K562 (cell line): ENCODE results near the gene KLHL29. TPM values are rescaled to one million over a fixed set of nuclear protein-coding genes. Genes with fewer than 3 reads are reported as not detected.

Source experiments
- ATAC-seq: fragments of 200-7000 bp; cut with Tn5 transposase; 3 replicates; pipeline ENCODE4 v1.9.1; 2020; ENCODE audit warnings: moderate library complexity
- BruUV-seq: library from RNA; stranded (reverse); fragments of 400-500 nt; replicated peaks from 2 replicates; lab custom pipeline; 2021; lab: Mats Ljungman, UMichigan
- CTCF ChIA-PET: fragments of 300-600 bp; formaldehyde crosslinking; extraction: SDS; loops from one replicate; lab custom pipeline; 2021; ENCODE audit warnings: low intra/inter-chr PET ratio; lab: Yijun Ruan, JAX
- POLR2A ChIA-PET: fragments of 300-600, 350-650 bp; sonication (Branson Sonifier 250); formaldehyde crosslinking; extraction: SDS; loops from one replicate; lab custom pipeline; 2021; ENCODE audit warnings: antibody characterized with exemption, inconsistent platforms; lab: Yijun Ruan, JAX
- DNase-seq, 4 experiments: peaks; one replicate each; pipeline versions ENCODE4 v3.0.0 to v3.0.0-alpha.2; 2011 to 2018; ENCODE audit warnings: low spot score in 3 of 4, mixed read lengths in 3 of 4; ENCODE audit errors: extremely low read depth in 1 of 4
- FAIRE-seq: peaks from 2 replicates; lab custom pipeline; 2011; peaks lifted over from hg19 to GRCh38; lab: Jason Lieb, UNC
- H2AFZ ChIP-seq: 2 replicates; pipeline ENCODE4 v1.6.0; 2011; ENCODE audit warnings: low read depth, low read length, control low read depth, inconsistent platforms
- H3K27ac ChIP-seq: fragments of 200-600 bp; 3 replicates; pipeline ENCODE4 v1.8.0; 2011; ENCODE audit warnings: low read depth, mild to moderate bottlenecking, control low read depth, inconsistent platforms, low read length, moderate library complexity, mixed read lengths; ENCODE audit errors: extremely low read depth
- H3K27me3 ChIP-seq, 2 experiments: fragments of 300-600 bp in 1 of 2; 2 replicates in 1 of 2; 3 replicates in 1 of 2; pipeline versions ENCODE4 v1.6.0 to v1.8.0; 2011; ENCODE audit warnings: inconsistent platforms in 2 of 2, low read length in 2 of 2, mild to moderate bottlenecking in 1 of 2, mixed read lengths in 1 of 2, moderate library complexity in 1 of 2; ENCODE audit not compliant: control insufficient read depth in 2 of 2, insufficient read depth in 2 of 2
- H3K36me3 ChIP-seq: fragments of 300-600 bp; 3 replicates; pipeline ENCODE4 v1.8.0; 2011; ENCODE audit warnings: mild to moderate bottlenecking, low read length, inconsistent platforms; ENCODE audit not compliant: control insufficient read depth, insufficient read depth
- H3K4me1 ChIP-seq, 2 experiments: fragments of 200-600 bp in 1 of 2; replicated peaks in 1 of 2; 2 replicates in 1 of 2; 3 replicates in 1 of 2; pipeline versions ENCODE4 v1.5.1 to v1.8.0; 2011; ENCODE audit warnings: inconsistent platforms in 2 of 2, low read length in 2 of 2, mild to moderate bottlenecking in 1 of 2, mixed read lengths in 1 of 2, moderate library complexity in 1 of 2; ENCODE audit not compliant: control insufficient read depth in 2 of 2, insufficient read depth in 2 of 2
- H3K4me2 ChIP-seq: 2 replicates; pipeline ENCODE4 v1.6.1; 2011; ENCODE audit warnings: low read length, control low read depth, inconsistent platforms, mixed read lengths; ENCODE audit not compliant: insufficient read depth
- H3K4me3 ChIP-seq: fragments of 200-600 bp; sonication (generic), shearing (Covaris generic); 2 replicates; pipeline ENCODE4 v1.5.1; 2016; ENCODE audit warnings: control low read depth, inconsistent platforms
- H3K79me2 ChIP-seq: fragments of 200-600 bp; 3 replicates; pipeline ENCODE4 v1.8.0; 2011; ENCODE audit warnings: low read length, inconsistent platforms; ENCODE audit not compliant: control insufficient read depth, insufficient read depth
- H3K9ac ChIP-seq, 2 experiments: 2 replicates each; pipeline versions ENCODE4 v1.6.0 to v1.6.1; 2011; ENCODE audit warnings: low read depth in 2 of 2, low read length in 2 of 2, control low read depth in 1 of 2, inconsistent platforms in 1 of 2, mild to moderate bottlenecking in 1 of 2, mixed read lengths in 1 of 2; ENCODE audit not compliant: insufficient read depth in 1 of 2
- H3K9me1 ChIP-seq: one replicate; pipeline ENCODE4 v1.6.0; 2011; ENCODE audit warnings: inconsistent platforms, mild to moderate bottlenecking, low read length, moderate library complexity; ENCODE audit not compliant: control insufficient read depth, insufficient read depth
- H3K9me3 ChIP-seq: replicated peaks from 2 replicates; pipeline ENCODE4 v1.5.1; 2011; ENCODE audit warnings: low read depth, low read length, inconsistent platforms; ENCODE audit not compliant: control insufficient read depth, insufficient read depth
- H4K20me1 ChIP-seq: replicated peaks from 2 replicates; pipeline ENCODE4 v1.6.1; 2011; ENCODE audit warnings: low read length, inconsistent platforms, mixed read lengths; ENCODE audit not compliant: control insufficient read depth, insufficient read depth
- ARID1B ChIP-seq: fragments of 450-650 bp; IDR thresholded peaks from 2 replicates; pipeline ENCODE4 v1.6.1; 2016; ENCODE audit warnings: antibody characterized with exemption, mild to moderate bottlenecking, inconsistent platforms
- CBFA2T3 ChIP-seq: fragments of 450-650 bp; IDR thresholded peaks from 2 replicates; pipeline ENCODE4 v1.6.1; 2017
- GTF2E2 ChIP-seq: fragments of 200-800 bp; sonication (Bioruptor generic); IDR thresholded peaks from 2 replicates; pipeline ENCODE4 v1.6.1; 2016; ENCODE audit warnings: missing genetic modification characterization, missing compliant biosample characterization
- KDM1A ChIP-seq, 2 experiments: fragments of 450-650 bp; IDR thresholded peaks; 2 replicates each; pipeline ENCODE4 v1.6.1; 2016; ENCODE audit warnings: mild to moderate bottlenecking in 2 of 2
- MTA1 ChIP-seq: fragments of 450-650 bp; IDR thresholded peaks from 2 replicates; pipeline ENCODE4 v1.6.1; 2017; ENCODE audit warnings: borderline replicate concordance
- PTBP1 ChIP-seq: fragments of 200-400 bp; formaldehyde crosslinking; IDR thresholded peaks from 2 replicates; pipeline ENCODE4 v1.6.1; 2017; ENCODE audit warnings: low read depth, low read length
- STAT6 ChIP-seq: sonication (generic); formaldehyde crosslinking; IDR thresholded peaks from 2 replicates; pipeline ENCODE4 v1.8.1; 2023; ENCODE audit warnings: mild to moderate bottlenecking, missing genetic modification reagents
- TAL1 ChIP-seq: fragments of 450-650 bp; IDR thresholded peaks from 2 replicates; pipeline ENCODE4 v1.6.1; 2016; ENCODE audit warnings: mild to moderate bottlenecking
- THRB ChIP-seq: fragments of 450-650 bp; formaldehyde crosslinking; conservative IDR thresholded peaks from 2 replicates; pipeline ENCODE4 v1.4.0; 2022; ENCODE audit warnings: mild to moderate bottlenecking, missing genetic modification characterization
- U2AF2 ChIP-seq: fragments of 200-400 bp; formaldehyde crosslinking; optimal IDR thresholded peaks from 2 replicates; pipeline ENCODE3; 2017; ENCODE audit warnings: low read depth, mild to moderate bottlenecking, low read length
- USF1 ChIP-seq: sonication (generic); formaldehyde crosslinking; IDR thresholded peaks from 2 replicates; pipeline ENCODE4 v1.9.0; 2022; ENCODE audit warnings: mild to moderate bottlenecking, missing genetic modification reagents
- ZBTB33 ChIP-seq: sonication (generic); formaldehyde crosslinking; IDR thresholded peaks from 2 replicates; pipeline ENCODE4 v1.8.1; 2023; ENCODE audit warnings: mild to moderate bottlenecking, missing genetic modification reagents
- ZFP91 ChIP-seq: sonication (generic); formaldehyde crosslinking; IDR thresholded peaks from 2 replicates; pipeline ENCODE4 v1.8.0; 2022; ENCODE audit warnings: mild to moderate bottlenecking, missing genetic modification reagents
- ZNF311 ChIP-seq: fragments of 250-450 bp; sonication (Bioruptor Pico); IDR thresholded peaks from 2 replicates; pipeline ENCODE4 v1.4.0; 2020; ENCODE audit warnings: mild to moderate bottlenecking, moderate library complexity
- WGBS: fragments of 100-300 bp; shearing (Covaris generic); methylation state at CpG from one replicate; pipeline ENCODE4 v1.1.6; 2016; ENCODE audit warnings: low coverage, mixed read lengths; ENCODE audit not compliant: insufficient coverage; ENCODE audit errors: missing lambda C conversion rate; 5-methylcytosine and 5-hydroxymethylcytosine counted together
- in situ Hi-C: fragments of 300-500 bp; cut with MboI; formaldehyde crosslinking; loops from 4 replicates; pipeline ENCODE4 v1.15.0; 2018; ENCODE audit warnings: inconsistent platforms, mixed read lengths
- intact Hi-C: fragments of 100-400 bp; cut with micrococcal nuclease; formaldehyde crosslinking; loops from 2 replicates; pipeline ENCODE4 v1.14.2; 2022
- polyA plus RNA-seq, 8 experiments: library from polyadenylated mRNA; depleted of rRNA in 4 of 8; stranded (reverse) in 5 of 8; unstranded in 3 of 8; fragments of >200 nt; fragmentation: Nextera tagmentation in 2 of 8; fragmentation: Illumina TruSeq in 1 of 8; extraction: Ambion mirVana in 2 of 8; extraction: Trizol in 1 of 8; gene quantifications; 2 replicates each; pipeline versions ENCODE4 v1.2.1 to v1.2.3, GENCODE V29; 2011 to 2014; ENCODE audit warnings: inconsistent platforms in 1 of 8, missing spikeins in 1 of 8
- total RNA-seq, 7 experiments: library from RNA; depleted of rRNA in 6 of 7; stranded (reverse); fragments of >200 nt in 6 of 7; fragmentation: Illumina TruSeq in 2 of 7; extraction: Trizol in 2 of 7; gene quantifications; 2 replicates each; pipeline versions ENCODE4 v1.2.1 to v1.2.3, GENCODE V29; 2011 to 2021; ENCODE audit warnings: low replicate concordance in 1 of 7

KLHL29 gene
- total and polyA plus RNA-seq, 9 of the 15 experiments (the other 6 are each of a cell fraction or from before 2014, with no cell fraction given) = 0.03 to 0.31 (median 0.08) TPM; not detected in 1

GRCh38 chr2:23690421-23691105 is 305.6 kb downstream of the KLHL29 start:
- no TSS peak for BruUV-seq
- Histone ChIP-seq H3K4me1 (peaks cover 0 to 23% of the 10 kb centered on the region in 2 experiments; a peak in 2 of 5 replicates), H3K9me1 (peaks cover 5% of the 10 kb centered on the region), H2AFZ (no peak overlapping the region), H3K4me2 (no peak overlapping the region), H3K79me2 (no peaks in the 10 kb centered on the region), H3K27ac (no peak overlapping the region), H3K36me3 (no peaks in the 10 kb centered on the region), H3K9ac (no peak overlapping the region), H3K27me3 (peaks cover 5 to 55% of the 10 kb centered on the region in 2 experiments; a peak in 4 of 5 replicates), H4K20me1 (peaks cover 14% of the 10 kb centered on the region; the same call in 1 of the 2 replicates), H3K9me3 (no peaks in the 10 kb centered on the region), H3K4me3 (no peak overlapping the region)
- ATAC-seq = peak; percentile 43
- WGBS = 39% methylated on average over 31 of the region's 31 CpGs
- ChIA-PET POLR2A (no interaction called here), CTCF (no interaction called here)
- intact Hi-C loops = no loop called here
- DNase-seq = peak; percentile 27 to 49 (median 38)
- in situ Hi-C loops = no loop called here
- FAIRE-seq = no peak
- TF ChIP-seq PTBP1 (no peak), STAT6 (CRISPR knock-in tag) (no peak), USF1 (no peak), THRB (CRISPR knock-in tag) (no peak), CBFA2T3 (peak; percentile 73), GTF2E2 (no peak), ZNF311 (CRISPR knock-in tag) (no peak), TAL1 (0 out of 2 replicates have a peak, but pooled peaks have one; percentile 23), KDM1A (IDR thresholded peaks at IDR 0.05) (peak; percentile 36 to 57; a peak in 1 of 4 replicates), MTA1 (no peak), ZBTB33 (CRISPR knock-in tag) (0 out of 2 replicates have a peak, but pooled peaks have one; percentile 37), ARID1B (no peak), U2AF2 (no peak), ZFP91 (CRISPR knock-in tag) (no peak)
